ENCODE measurements around the gene PDIA6. TPM values are rescaled to one million over a fixed set of nuclear protein-coding genes. Genes with fewer than 3 reads are reported as not detected.
"Not testable (repeated sequence)": the region's sequence is repeated elsewhere in the genome, so short reads cannot be mapped to it uniquely, and the experiment has no call there.

PDIA6 gene
- total RNA-seq, 2 experiments from 2014 or later = 25.5 to 26.3 TPM

DNA sequence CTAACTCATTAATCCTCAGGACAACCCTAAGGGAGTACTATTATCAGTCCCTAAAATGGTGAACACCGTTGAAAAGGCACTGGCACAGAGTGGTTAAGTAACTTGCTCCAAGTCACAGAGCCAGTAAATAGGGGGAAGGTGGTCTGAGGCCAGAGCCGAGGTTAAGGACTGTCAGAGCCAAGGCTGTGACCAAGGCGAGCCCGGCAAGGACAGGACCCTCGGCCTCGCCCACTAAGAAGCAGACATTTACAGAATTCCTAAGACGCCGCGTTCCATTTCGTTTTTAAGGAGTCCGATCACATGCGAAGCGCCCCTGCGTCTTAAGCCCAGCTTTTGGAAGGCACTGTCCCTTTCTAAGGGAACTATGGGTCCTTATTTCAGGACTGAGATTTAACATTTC lies 1.1 kb downstream of the PDIA6 start:
- Mint-ChIP-seq H3K27me3 (no peaks in the 10 kb centered on the region), H3K27ac (peak overlapping the region; percentile 90), H3K9me3 (no peaks in the 10 kb centered on the region), H3K4me1 (ENCODE audit: low read depth) (peaks cover 43% of the 10 kb centered on the region), H3K36me3 (ENCODE audit: low read depth) (peaks cover 9% of the 10 kb centered on the region), H3K4me3 (peak overlapping the region; percentile 93)
- DNase-seq (no peak), ATAC-seq (ENCODE audit: poor library complexity) (no peak)
- Histone ChIP-seq H3K9me3 (ENCODE audit: control insufficient read depth in 1 of 2, insufficient read depth in 1 of 2, low read length in 2 of 2) (no peaks in the 10 kb centered on the region), H3K36me3 (ENCODE audit: insufficient read depth, low read length) (peaks cover 2% of the 10 kb centered on the region), H3K27ac (ENCODE audit: low read depth in 1 of 2, low read length in 2 of 2) (peak overlapping the region in 1 of 2 donors; percentile 31), H3K4me3 (ENCODE audit: low read length) (peak overlapping the region; percentile 70), H3K4me1 (ENCODE audit: insufficient read depth, low read length) (peaks cover 35% of the 10 kb centered on the region), H3K27me3 (ENCODE audit: control insufficient read depth in 1 of 2, insufficient read depth in 2 of 2, low read length in 2 of 2) (no peaks in the 10 kb centered on the region)
- TF ChIP-seq, protein P1, sequence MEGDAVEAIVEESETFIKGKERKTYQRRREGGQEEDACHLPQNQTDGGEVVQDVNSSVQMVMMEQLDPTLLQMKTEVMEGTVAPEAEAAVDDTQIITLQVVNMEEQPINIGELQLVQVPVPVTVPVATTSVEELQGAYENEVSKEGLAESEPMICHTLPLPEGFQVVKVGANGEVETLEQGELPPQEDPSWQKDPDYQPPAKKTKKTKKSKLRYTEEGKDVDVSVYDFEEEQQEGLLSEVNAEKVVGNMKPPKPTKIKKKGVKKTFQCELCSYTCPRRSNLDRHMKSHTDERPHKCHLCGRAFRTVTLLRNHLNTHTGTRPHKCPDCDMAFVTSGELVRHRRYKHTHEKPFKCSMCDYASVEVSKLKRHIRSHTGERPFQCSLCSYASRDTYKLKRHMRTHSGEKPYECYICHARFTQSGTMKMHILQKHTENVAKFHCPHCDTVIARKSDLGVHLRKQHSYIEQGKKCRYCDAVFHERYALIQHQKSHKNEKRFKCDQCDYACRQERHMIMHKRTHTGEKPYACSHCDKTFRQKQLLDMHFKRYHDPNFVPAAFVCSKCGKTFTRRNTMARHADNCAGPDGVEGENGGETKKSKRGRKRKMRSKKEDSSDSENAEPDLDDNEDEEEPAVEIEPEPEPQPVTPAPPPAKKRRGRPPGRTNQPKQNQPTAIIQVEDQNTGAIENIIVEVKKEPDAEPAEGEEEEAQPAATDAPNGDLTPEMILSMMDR (IDR thresholded peaks at IDR 0.05) = no peak
- CTCF ChIA-PET = interaction anchor here (1.1 kb wide), 1 partner anchor 21 kb away, joined by 5 read pairs; no protein-coding TSS in a partner anchor
- intact Hi-C loops (cut with DNase I, micrococcal nuclease) = loop anchor here in 1 of 2 experiments (2.0 to 10.0 kb wide), 7 partner anchors 123 to 1974 kb away; partner anchors contain the start of genes CPSF3, ITGB1BP1, KIDINS220 and LPIN1
- POLR2A ChIA-PET = interaction anchor here (1.8 to 2.8 kb wide), 5 partner anchors 20 to 533 kb away, joined by 9 to 16 read pairs (median 11); partner anchors contain the start of genes ROCK2 and SLC66A3

DNA sequence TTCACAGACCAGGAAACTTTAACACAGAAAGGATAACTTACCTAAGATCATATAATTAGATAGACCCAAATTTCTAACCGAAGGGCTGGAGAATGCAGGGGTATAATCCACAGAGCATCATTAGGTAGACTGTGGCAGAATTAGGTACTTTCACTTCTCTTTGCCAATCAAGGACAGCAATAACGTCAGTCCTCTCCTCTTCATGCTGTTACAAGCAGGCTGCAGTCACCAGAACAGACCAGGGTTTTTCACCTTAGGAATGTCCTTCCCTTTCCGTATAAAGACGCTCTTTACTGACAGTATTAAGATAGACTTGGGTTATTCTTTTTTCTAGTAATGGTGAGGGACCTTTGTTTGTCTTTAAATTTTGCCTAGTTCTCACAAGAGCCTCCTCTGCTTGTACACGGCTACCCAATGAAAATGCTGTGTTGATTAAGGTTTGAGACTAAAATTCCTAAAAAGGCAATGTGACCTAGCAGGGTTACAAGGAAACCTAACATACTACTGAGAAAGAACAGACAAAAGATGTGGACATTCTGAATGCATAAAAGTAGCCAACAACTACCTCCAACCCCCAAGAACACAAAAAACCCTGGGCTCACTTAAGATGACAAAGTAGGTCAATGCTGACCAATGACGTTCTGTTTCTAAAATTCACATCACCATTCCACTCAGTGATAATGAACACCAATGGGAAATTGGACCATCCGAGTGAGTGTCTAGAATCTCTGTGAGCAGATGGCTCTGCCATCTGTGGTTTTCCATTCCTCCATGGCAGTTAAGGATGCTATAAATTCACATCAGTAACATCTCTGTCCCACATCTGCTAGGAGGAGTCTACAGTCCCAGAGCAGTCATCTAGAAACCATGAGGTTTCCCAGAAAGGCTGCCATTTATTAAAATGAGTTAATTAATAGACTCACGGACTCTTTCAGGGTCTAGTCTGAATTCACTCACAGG lies 2.1 kb downstream of the PDIA6 start:
- TF ChIP-seq, protein P1 (IDR thresholded peaks at IDR 0.05) = no peak
- H3K4me3 ChIP-seq (ENCODE audit: low read length) = peak overlapping the region; percentile 70
- peak in 3 of 14 experiments; percentile 37 to 63 (median 44) for DNase-seq
- H3K4me1 ChIP-seq (ENCODE audit: insufficient read depth, low read length) = peaks cover 35% of the 10 kb centered on the region
- ChIA-PET POLR2A (interaction anchor here (2.8 kb wide), 1 partner anchor 19 kb away, joined by 16 read pairs; no protein-coding TSS in a partner anchor), CTCF (no interaction called here)
- peak overlapping the region; percentile 90 for H3K27ac Mint-ChIP-seq
- no peaks in the 10 kb centered on the region for H3K27me3 ChIP-seq (ENCODE audit: control insufficient read depth in 1 of 2, insufficient read depth in 2 of 2, low read length in 2 of 2)
- intact Hi-C loops (cut with DNase I, micrococcal nuclease) = loop anchor here in 1 of 2 experiments (2.0 to 10.0 kb wide), 7 partner anchors 122 to 1973 kb away; partner anchors contain the start of genes CPSF3, ITGB1BP1, KIDINS220 and LPIN1
- no peaks in the 10 kb centered on the region for H3K9me3 ChIP-seq (ENCODE audit: control insufficient read depth in 1 of 2, insufficient read depth in 1 of 2, low read length in 2 of 2)
- no peaks in the 10 kb centered on the region for H3K27me3 Mint-ChIP-seq
- H3K4me1 Mint-ChIP-seq (ENCODE audit: low read depth) = peaks cover 43% of the 10 kb centered on the region
- peak overlapping the region; percentile 93 for H3K4me3 Mint-ChIP-seq
- H3K9me3 Mint-ChIP-seq = no peaks in the 10 kb centered on the region
- peak overlapping the region; percentile 5 to 31 for H3K27ac ChIP-seq (ENCODE audit: low read depth in 1 of 2, low read length in 2 of 2)
- peaks cover 9% of the 10 kb centered on the region for H3K36me3 Mint-ChIP-seq (ENCODE audit: low read depth)
- no peak for ATAC-seq (ENCODE audit: poor library complexity)
- peaks cover 2% of the 10 kb centered on the region for H3K36me3 ChIP-seq (ENCODE audit: insufficient read depth, low read length)

DNA sequence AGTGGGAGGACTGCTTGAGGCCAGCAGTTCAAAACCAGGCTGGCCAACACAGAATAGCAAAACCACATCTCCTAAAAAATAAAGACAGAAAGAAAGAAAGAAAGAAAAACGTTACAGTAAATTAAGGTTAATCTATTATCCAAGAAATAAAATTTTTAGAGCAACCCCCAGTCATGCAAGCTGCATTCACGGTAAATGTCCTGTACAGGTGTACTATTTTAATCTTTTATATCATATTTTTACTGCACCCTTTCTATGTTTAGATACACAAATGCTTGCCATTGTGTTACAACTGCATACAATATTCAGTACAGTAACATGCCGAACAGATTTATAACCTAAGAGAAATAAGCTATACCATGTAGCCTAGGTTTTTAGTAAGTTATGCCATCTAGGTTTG lies 6.0 kb downstream of the PDIA6 start:
- Histone ChIP-seq H3K9me3 (ENCODE audit: control insufficient read depth in 1 of 2, insufficient read depth in 1 of 2, low read length in 2 of 2) (no peaks in the 10 kb centered on the region), H3K4me1 (ENCODE audit: insufficient read depth, low read length) (peaks cover 25% of the 10 kb centered on the region), H3K27ac (ENCODE audit: low read depth in 1 of 2, low read length in 2 of 2) (no peak overlapping the region), H3K36me3 (ENCODE audit: insufficient read depth, low read length) (peaks cover 15% of the 10 kb centered on the region), H3K27me3 (ENCODE audit: control insufficient read depth in 1 of 2, insufficient read depth in 2 of 2, low read length in 2 of 2) (no peaks in the 10 kb centered on the region), H3K4me3 (ENCODE audit: low read length) (no peak overlapping the region)
- ATAC-seq (ENCODE audit: poor library complexity) (no peak), DNase-seq (no peak)
- Mint-ChIP-seq H3K27ac (no peak overlapping the region), H3K36me3 (ENCODE audit: low read depth) (peaks cover 25% of the 10 kb centered on the region), H3K4me1 (ENCODE audit: low read depth) (peaks cover 49% of the 10 kb centered on the region), H3K9me3 (no peaks in the 10 kb centered on the region), H3K27me3 (no peaks in the 10 kb centered on the region), H3K4me3 (no peak overlapping the region)
- ChIA-PET CTCF (interaction anchor here (0.7 kb wide), 2 partner anchors 66 to 652 kb away, joined by 3 read pairs; no protein-coding TSS in a partner anchor), POLR2A (interaction anchor here (0.7 kb wide), 1 partner anchor 672 kb away, joined by 4 read pairs; no protein-coding TSS in a partner anchor)
- intact Hi-C loops (cut with DNase I, micrococcal nuclease) = loop anchor here in 1 of 2 experiments (5.0 kb wide), 1 partner anchor 354 kb away; no protein-coding TSS in a partner anchor
- TF ChIP-seq, protein P1 (IDR thresholded peaks at IDR 0.05) = no peak

DNA sequence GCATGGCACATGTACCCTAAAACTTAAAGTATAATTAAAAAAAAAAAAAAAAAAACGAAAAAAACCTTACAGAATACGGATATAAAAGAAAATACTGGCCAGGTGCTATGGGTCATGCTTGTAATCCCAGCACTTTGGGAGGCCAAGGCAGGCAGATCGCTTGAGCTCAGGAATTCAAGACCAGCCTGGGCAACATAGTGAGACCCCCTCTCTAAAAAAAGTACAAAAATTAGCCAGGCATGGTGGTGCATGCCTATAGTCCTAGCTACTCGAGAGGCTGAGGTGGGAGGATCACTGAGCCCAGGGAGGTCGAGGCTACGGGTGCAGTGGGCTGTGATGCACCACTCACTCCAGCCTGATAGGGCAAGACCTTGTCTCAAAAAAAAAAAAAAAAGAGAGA lies 6.6 kb downstream of the PDIA6 start:
- H3K9me3 ChIP-seq (ENCODE audit: control insufficient read depth in 1 of 2, insufficient read depth in 1 of 2, low read length in 2 of 2); H3K9me3 Mint-ChIP-seq; H3K27me3 Mint-ChIP-seq; DNase-seq; H3K4me3 Mint-ChIP-seq; H3K27ac ChIP-seq (ENCODE audit: low read depth in 1 of 2, low read length in 2 of 2); H3K4me3 ChIP-seq (ENCODE audit: low read length); H3K27me3 ChIP-seq (ENCODE audit: control insufficient read depth in 1 of 2, insufficient read depth in 2 of 2, low read length in 2 of 2); ATAC-seq (ENCODE audit: poor library complexity); H3K27ac Mint-ChIP-seq: not testable (repeated sequence)
- Histone ChIP-seq H3K4me1 (ENCODE audit: insufficient read depth, low read length) (peaks cover 19% of the 10 kb centered on the region), H3K36me3 (ENCODE audit: insufficient read depth, low read length) (peaks cover 21% of the 10 kb centered on the region)
- ChIA-PET CTCF (interaction anchor here (0.7 kb wide), 2 partner anchors 66 to 653 kb away, joined by 3 read pairs; no protein-coding TSS in a partner anchor), POLR2A (interaction anchor here (0.7 kb wide), 1 partner anchor 673 kb away, joined by 4 read pairs; no protein-coding TSS in a partner anchor)
- peaks cover 28% of the 10 kb centered on the region for H3K36me3 Mint-ChIP-seq (ENCODE audit: low read depth)
- intact Hi-C loops (cut with DNase I, micrococcal nuclease) = loop anchor here in 1 of 2 experiments (5.0 kb wide), 1 partner anchor 354 kb away; no protein-coding TSS in a partner anchor
- H3K4me1 Mint-ChIP-seq (ENCODE audit: low read depth) = peaks cover 43% of the 10 kb centered on the region
